Activated CD8-positive, alpha-beta T cell treated with anti-CD3 and anti-CD28 coated beads for 36 hours (primary cell): ENCODE results near the gene BLM. TPM values are rescaled to one million over a fixed set of nuclear protein-coding genes. Genes with fewer than 3 reads are reported as not detected.
A peak's percentile ranks its signal among the peaks of the same experiment; 100 is the strongest.
"Not testable (repeated sequence)": the region's sequence is repeated elsewhere in the genome, so short reads cannot be mapped to it uniquely, and the experiment has no call there.

Experiments
- ATAC-seq: fragments of 200-7000 bp; cut with Tn5 transposase; one replicate; pipeline ENCODE4 v1.10.0; 2021; ENCODE audit warnings: mild to moderate bottlenecking, moderate library complexity
- CTCF ChIA-PET: fragments of 350-600 bp; sonication (Branson Sonifier 250); formaldehyde crosslinking; loops from one replicate; lab custom pipeline; 2021; ENCODE audit warnings: antibody characterized with exemption; lab: Charles Lee
- POLR2A ChIA-PET: fragments of 350-600 bp; sonication (Branson Sonifier 250); formaldehyde crosslinking; loops from one replicate; lab custom pipeline; 2021; ENCODE audit warnings: antibody characterized with exemption; lab: Charles Lee
- DNase-seq: peaks from one replicate; pipeline ENCODE4 v3.0.0-alpha.2; 2020
- H3K27ac Mint-ChIP-seq: one replicate; pipeline ENCODE4 v1.8.0; 2021; ENCODE audit warnings: mild to moderate bottlenecking, mixed read lengths
- H3K27me3 Mint-ChIP-seq: one replicate; pipeline ENCODE4 v1.8.0; 2021; ENCODE audit warnings: mixed read lengths
- H3K36me3 Mint-ChIP-seq: one replicate; pipeline ENCODE4 v1.8.0; 2021; ENCODE audit warnings: low read depth, mixed read lengths
- H3K4me1 Mint-ChIP-seq: one replicate; pipeline ENCODE4 v1.8.0; 2021; ENCODE audit warnings: low read depth, mixed read lengths
- H3K4me3 Mint-ChIP-seq: one replicate; pipeline ENCODE4 v1.8.0; 2021; ENCODE audit warnings: mild to moderate bottlenecking, moderate library complexity, mixed read lengths
- H3K9me3 Mint-ChIP-seq: one replicate; pipeline ENCODE4 v1.8.0; 2021; ENCODE audit warnings: mixed read lengths
- intact Hi-C: fragments of 100-400 bp; cut with micrococcal nuclease; formaldehyde crosslinking; loops from one replicate; pipeline ENCODE4 v1.10.0; 2022
- total RNA-seq, 2 experiments: library from RNA; stranded (reverse); gene quantifications; one replicate each; pipeline ENCODE4 v1.2.3, GENCODE V29; 2021
- TF ChIP-seq, protein P1 (sequence below): fragments of 200-600 bp; IDR thresholded peaks from one replicate; pipeline ENCODE4 v1.8.0; 2022; ENCODE audit warnings: antibody characterized with exemption, mild to moderate bottlenecking

BLM gene
- total RNA-seq, 2 experiments from 2014 or later, result 45.2 to 53.6 TPM

DNA sequence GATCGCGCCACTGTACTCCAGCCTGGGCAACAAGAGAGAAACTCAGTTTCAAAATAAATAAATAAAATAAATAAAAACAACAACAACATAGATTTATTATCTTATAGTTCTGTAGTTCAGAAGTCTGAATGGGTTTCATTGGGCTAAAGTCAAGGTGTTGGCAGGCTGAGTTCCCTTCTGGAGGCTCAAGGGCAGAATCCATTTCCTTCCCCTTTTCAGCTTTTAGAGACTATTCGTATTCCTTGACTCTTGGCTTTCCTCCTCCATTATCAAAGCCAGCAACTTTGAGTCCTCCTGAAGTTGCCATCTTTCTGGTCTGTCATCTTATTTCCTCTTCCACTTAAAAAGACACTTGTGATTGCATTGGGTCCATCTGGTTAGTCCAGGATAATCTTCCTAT, 12.1 kb downstream of the BLM start:
- no peak for ATAC-seq
- intact Hi-C loops, result no loop called here
- POLR2A ChIA-PET, result interaction anchor here (0.9 to 1.2 kb wide), 3 partner anchors 11 to 292 kb away, joined by 3 to 4 read pairs (median 3); no protein-coding TSS in a partner anchor

DNA sequence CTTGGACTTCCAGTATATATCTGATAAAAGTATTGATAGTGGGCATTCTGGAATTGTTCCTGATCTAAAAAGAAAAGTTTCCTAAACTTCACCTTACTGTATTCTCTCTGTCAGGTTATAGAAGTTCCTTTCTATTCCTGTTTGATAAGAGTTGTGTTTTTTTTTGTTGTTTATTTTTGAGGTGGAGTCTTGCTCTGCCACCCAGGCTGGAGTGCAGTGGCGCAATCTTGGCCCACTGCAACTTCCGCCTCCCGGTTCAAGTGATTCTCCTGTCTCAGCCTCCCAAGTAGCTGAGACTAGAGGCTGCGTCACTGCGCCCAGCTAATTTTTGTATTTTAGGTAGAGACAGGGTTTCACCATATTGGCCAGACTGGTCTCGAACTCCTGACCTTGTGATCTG, 13.1 kb downstream of the BLM start:
- ChIA-PET POLR2A (interaction anchor here (1.2 kb wide), 1 partner anchor 12 kb away, joined by 3 read pairs; no protein-coding TSS in a partner anchor), CTCF (interaction anchor here (0.7 kb wide), 1 partner anchor 11 kb away, joined by 3 read pairs; no protein-coding TSS in a partner anchor)
- DNase-seq (no peak), ATAC-seq (no peak)
- H3K36me3 Mint-ChIP-seq, result peaks cover 38% of the 10 kb centered on the region
- H3K27ac Mint-ChIP-seq, result no peak overlapping the region
- TF ChIP-seq, protein P1, sequence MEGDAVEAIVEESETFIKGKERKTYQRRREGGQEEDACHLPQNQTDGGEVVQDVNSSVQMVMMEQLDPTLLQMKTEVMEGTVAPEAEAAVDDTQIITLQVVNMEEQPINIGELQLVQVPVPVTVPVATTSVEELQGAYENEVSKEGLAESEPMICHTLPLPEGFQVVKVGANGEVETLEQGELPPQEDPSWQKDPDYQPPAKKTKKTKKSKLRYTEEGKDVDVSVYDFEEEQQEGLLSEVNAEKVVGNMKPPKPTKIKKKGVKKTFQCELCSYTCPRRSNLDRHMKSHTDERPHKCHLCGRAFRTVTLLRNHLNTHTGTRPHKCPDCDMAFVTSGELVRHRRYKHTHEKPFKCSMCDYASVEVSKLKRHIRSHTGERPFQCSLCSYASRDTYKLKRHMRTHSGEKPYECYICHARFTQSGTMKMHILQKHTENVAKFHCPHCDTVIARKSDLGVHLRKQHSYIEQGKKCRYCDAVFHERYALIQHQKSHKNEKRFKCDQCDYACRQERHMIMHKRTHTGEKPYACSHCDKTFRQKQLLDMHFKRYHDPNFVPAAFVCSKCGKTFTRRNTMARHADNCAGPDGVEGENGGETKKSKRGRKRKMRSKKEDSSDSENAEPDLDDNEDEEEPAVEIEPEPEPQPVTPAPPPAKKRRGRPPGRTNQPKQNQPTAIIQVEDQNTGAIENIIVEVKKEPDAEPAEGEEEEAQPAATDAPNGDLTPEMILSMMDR, result no peak
- peaks cover 2% of the 10 kb centered on the region for H3K4me1 Mint-ChIP-seq
- no peaks in the 10 kb centered on the region for H3K27me3 Mint-ChIP-seq
- intact Hi-C loops, result no loop called here
- H3K4me3 Mint-ChIP-seq, result no peak overlapping the region
- H3K9me3 Mint-ChIP-seq, result peaks cover 3% of the 10 kb centered on the region

More for the DNA sequence above, 12.1 kb downstream of the BLM start:
- Mint-ChIP-seq H3K36me3 (peaks cover 43% of the 10 kb centered on the region), H3K27ac (no peak overlapping the region), H3K4me3 (no peak overlapping the region), H3K9me3 (peaks cover 3% of the 10 kb centered on the region), H3K4me1 (peaks cover 2% of the 10 kb centered on the region), H3K27me3 (no peaks in the 10 kb centered on the region)
- no peak for DNase-seq
- TF ChIP-seq, protein P1, result no peak
- CTCF ChIA-PET, result interaction anchor here (1.7 kb wide), 1 partner anchor 12 kb away, joined by 4 read pairs; the partner anchor contains the start of gene BLM

DNA sequence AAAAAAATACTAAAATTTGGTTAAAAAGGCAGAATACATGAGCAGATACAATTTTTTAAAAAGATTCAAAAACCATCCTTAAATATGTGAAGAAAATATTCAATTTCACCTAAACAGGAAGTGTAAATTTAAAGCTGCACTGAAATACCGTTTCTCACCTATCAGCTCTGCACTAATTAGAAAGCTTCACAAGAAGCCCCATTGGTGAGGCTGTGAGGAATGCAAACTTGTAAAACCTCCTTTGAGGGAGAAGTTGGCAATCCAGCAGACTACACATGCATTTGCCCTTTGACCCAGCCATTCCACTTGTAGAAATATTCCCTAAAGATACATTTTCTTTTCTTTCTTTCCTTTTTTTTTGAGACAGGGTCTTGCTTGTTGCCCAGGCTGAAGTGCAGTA, 18.8 kb downstream of the BLM start:
- H3K4me1 Mint-ChIP-seq, result peaks cover 13% of the 10 kb centered on the region
- H3K27me3 Mint-ChIP-seq, result no peaks in the 10 kb centered on the region
- peaks cover 33% of the 10 kb centered on the region for H3K36me3 Mint-ChIP-seq
- CTCF ChIA-PET, result no interaction called here
- no peak for DNase-seq
- no peak overlapping the region for H3K4me3 Mint-ChIP-seq
- H3K9me3 Mint-ChIP-seq, result peaks cover 9% of the 10 kb centered on the region
- H3K27ac Mint-ChIP-seq, result no peak overlapping the region
- intact Hi-C loops, result no loop called here
- POLR2A ChIA-PET, result interaction anchor here (0.6 to 0.9 kb wide), 2 partner anchors 19 to 74 kb away, joined by 3 read pairs; partner anchors contain the start of gene BLM
- ATAC-seq, result no peak
- TF ChIP-seq, protein P1, result no peak

DNA sequence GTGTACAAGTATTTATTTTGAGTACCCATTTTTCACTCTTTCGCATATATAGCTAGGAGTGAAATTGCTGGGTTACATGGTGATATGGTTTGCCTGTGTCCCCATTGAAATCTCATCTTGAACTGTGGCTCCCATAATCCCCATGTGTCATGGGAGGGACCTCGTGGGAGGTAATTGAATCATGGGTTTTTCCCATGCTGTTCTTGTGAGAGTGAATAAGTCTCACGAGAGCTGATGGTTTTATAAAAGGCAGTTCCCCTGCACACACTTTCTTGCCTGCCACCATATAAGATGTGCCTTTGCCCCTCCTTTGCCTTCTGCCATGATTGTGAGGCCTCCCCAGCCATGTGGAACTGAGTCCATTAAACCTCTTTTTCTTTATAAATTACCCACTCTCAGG, 23.4 kb downstream of the BLM start:
- H3K9me3 Mint-ChIP-seq, intact Hi-C loops, H3K27me3 Mint-ChIP-seq, H3K4me3 Mint-ChIP-seq: not testable (repeated sequence)
- ChIA-PET CTCF (interaction anchor here (1.9 kb wide), 1 partner anchor 92 kb away, joined by 5 read pairs; no protein-coding TSS in a partner anchor), POLR2A (interaction anchor here (0.6 kb wide), 1 partner anchor 12 kb away, joined by 3 read pairs; no protein-coding TSS in a partner anchor)
- ATAC-seq (peak; percentile 39), DNase-seq (peak; percentile 45)
- Mint-ChIP-seq H3K36me3 (peaks cover 28% of the 10 kb centered on the region), H3K4me1 (peaks cover 26% of the 10 kb centered on the region), H3K27ac (peak overlapping the region; percentile 51)

GRCh38 chr15:90742087-90742486, 24.9 kb downstream of the BLM start:
- intact Hi-C loops, result no loop called here
- Mint-ChIP-seq H3K9me3 (peaks cover 10% of the 10 kb centered on the region), H3K27ac (no peak overlapping the region), H3K4me3 (no peak overlapping the region), H3K4me1 (peaks cover 23% of the 10 kb centered on the region), H3K27me3 (no peaks in the 10 kb centered on the region), H3K36me3 (peaks cover 25% of the 10 kb centered on the region)
- no peak for ATAC-seq
- POLR2A ChIA-PET, result interaction anchor here (1.2 kb wide), 1 partner anchor 18 kb away, joined by 3 read pairs; no protein-coding TSS in a partner anchor
- DNase-seq, result no peak
- CTCF ChIA-PET, result interaction anchor here (0.6 to 1.9 kb wide), 2 partner anchors 12 to 94 kb away, joined by 3 to 5 read pairs; no protein-coding TSS in a partner anchor
- TF ChIP-seq, protein P1, result no peak
